ENCODE measurements around the gene VMAC. TPM values are rescaled to one million over a fixed set of nuclear protein-coding genes. Genes with fewer than 3 reads are reported as not detected.
A peak's percentile ranks its signal among the peaks of the same experiment; 100 is the strongest.

The VMAC gene
- total RNA-seq, 1 donor from 2014 or later = 12.3 TPM

- Mint-ChIP-seq H3K36me3 (peaks cover 21% of the 10 kb centered on the region), H3K4me3 (no peak overlapping the region), H3K27ac (no peak overlapping the region), H3K9me3 (no peaks in the 10 kb centered on the region), H3K27me3 (ENCODE audit: low read depth) (no peaks in the 10 kb centered on the region), H3K4me1 (peaks cover 17% of the 10 kb centered on the region)
- DNase-seq (ENCODE audit: low spot score in 2 of 2, unreplicated experiment in 2 of 2) = no peak
- TF ChIP-seq CTCF (IDR thresholded peaks at IDR 0.05; ENCODE audit: unreplicated experiment) = no peak
These were observed 32.9 kb downstream of the VMAC start for GRCh38 chr19:5937550-5937949.

- Mint-ChIP-seq H3K4me1 (peaks cover 21% of the 10 kb centered on the region), H3K27me3 (ENCODE audit: low read depth) (no peaks in the 10 kb centered on the region), H3K4me3 (no peak overlapping the region), H3K36me3 (peaks cover 17% of the 10 kb centered on the region), H3K9me3 (no peaks in the 10 kb centered on the region), H3K27ac (no peak overlapping the region)
- no peak for DNase-seq (ENCODE audit: low spot score in 2 of 2, unreplicated experiment in 2 of 2)
- no peak for TF ChIP-seq CTCF (IDR thresholded peaks at IDR 0.05; ENCODE audit: unreplicated experiment)
These were observed 35.9 kb downstream of the VMAC start for GRCh38 chr19:5940260-5941208.

GRCh38 chr19:5941673-5942072 lies 37.0 kb downstream of the VMAC start:
- Mint-ChIP-seq H3K9me3 (no peaks in the 10 kb centered on the region), H3K4me3 (no peak overlapping the region)
- TF ChIP-seq CTCF (IDR thresholded peaks at IDR 0.05; ENCODE audit: unreplicated experiment) = no peak

GRCh38 chr19:5943045-5943444 lies 38.4 kb downstream of the VMAC start:
- TF ChIP-seq CTCF (IDR thresholded peaks at IDR 0.05; ENCODE audit: unreplicated experiment) = no peak
- H3K4me3 Mint-ChIP-seq = no peak overlapping the region
- no peaks in the 10 kb centered on the region for H3K9me3 Mint-ChIP-seq
- H3K27ac Mint-ChIP-seq = peak overlapping the region; percentile 30
- no peak for DNase-seq (ENCODE audit: low spot score in 2 of 2, unreplicated experiment in 2 of 2)
- peaks cover 20% of the 10 kb centered on the region for H3K4me1 Mint-ChIP-seq
- no peaks in the 10 kb centered on the region for H3K27me3 Mint-ChIP-seq (ENCODE audit: low read depth)
- peaks cover 12% of the 10 kb centered on the region for H3K36me3 Mint-ChIP-seq

More at GRCh38 chr19:5941673-5942072, 37.0 kb downstream of the VMAC start:
- peaks cover 13% of the 10 kb centered on the region for H3K36me3 Mint-ChIP-seq
- no peak for DNase-seq (ENCODE audit: low spot score in 2 of 2, unreplicated experiment in 2 of 2)
- H3K27me3 Mint-ChIP-seq (ENCODE audit: low read depth) = no peaks in the 10 kb centered on the region
- peak overlapping the region; percentile 59 for H3K27ac Mint-ChIP-seq
- H3K4me1 Mint-ChIP-seq = peaks cover 17% of the 10 kb centered on the region

- Mint-ChIP-seq H3K27ac (peak overlapping the region; percentile 47), H3K4me1 (peaks cover 22% of the 10 kb centered on the region), H3K9me3 (no peaks in the 10 kb centered on the region), H3K27me3 (ENCODE audit: low read depth) (no peaks in the 10 kb centered on the region), H3K4me3 (no peak overlapping the region), H3K36me3 (peaks cover 8% of the 10 kb centered on the region)
- DNase-seq (ENCODE audit: low spot score in 2 of 2, unreplicated experiment in 2 of 2) = no peak
- no peak for TF ChIP-seq CTCF (IDR thresholded peaks at IDR 0.05; ENCODE audit: unreplicated experiment)
These were observed 39.0 kb downstream of the VMAC start for GRCh38 chr19:5943623-5944022.
